Measurements from ENCODE around the gene RAET1L. TPM values are rescaled to one million over a fixed set of nuclear protein-coding genes. Genes with fewer than 3 reads are reported as not detected.
"Not testable (repeated sequence)": the region's sequence is repeated elsewhere in the genome, so short reads cannot be mapped to it uniquely, and the experiment has no call there.

Gene RAET1L, protein sequence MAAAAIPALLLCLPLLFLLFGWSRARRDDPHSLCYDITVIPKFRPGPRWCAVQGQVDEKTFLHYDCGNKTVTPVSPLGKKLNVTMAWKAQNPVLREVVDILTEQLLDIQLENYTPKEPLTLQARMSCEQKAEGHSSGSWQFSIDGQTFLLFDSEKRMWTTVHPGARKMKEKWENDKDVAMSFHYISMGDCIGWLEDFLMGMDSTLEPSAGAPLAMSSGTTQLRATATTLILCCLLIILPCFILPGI
- 1 to 10 TPM; 1.2 to 7.1 (median 3.6) TPM for total RNA-seq

DNA sequence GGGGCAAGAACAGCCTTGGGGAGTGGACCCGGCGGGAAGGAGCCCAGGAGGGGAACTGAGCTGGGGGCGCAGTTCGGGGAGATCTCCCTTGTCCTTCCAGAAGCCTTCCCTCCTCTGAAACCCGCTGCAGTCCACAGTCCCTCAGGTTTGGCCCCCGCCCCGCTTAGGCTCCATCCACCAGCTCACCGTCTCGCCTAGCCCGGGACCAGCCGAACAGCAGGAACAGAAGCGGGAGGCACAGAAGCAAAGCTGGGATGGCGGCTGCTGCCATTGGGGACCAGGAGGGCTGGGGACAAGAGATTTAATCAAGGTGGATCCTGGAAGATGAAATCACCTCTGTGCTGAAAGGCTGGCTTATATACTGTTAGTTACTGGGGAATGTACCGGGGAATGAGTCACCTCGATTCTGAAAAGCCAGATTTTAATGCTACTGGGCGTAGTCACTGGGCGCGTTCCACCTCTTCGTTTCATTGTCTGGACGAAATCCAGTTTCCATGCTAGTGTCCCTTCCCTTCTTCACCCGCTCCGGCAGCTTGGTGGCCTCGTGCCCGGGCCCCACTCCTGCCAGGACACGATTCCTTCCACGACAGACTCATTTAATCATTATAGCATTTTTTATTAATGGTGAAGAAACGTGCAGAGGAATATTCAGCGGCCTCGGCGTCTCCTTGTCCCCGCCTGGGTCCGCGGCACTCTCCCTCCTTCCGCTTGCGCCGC, at the start of gene RAET1L:
TSS of gene RAET1L (minus strand) at position 332 of the 717 bp plus-strand sequence. CDS start at position 271, 61 bp downstream.
- intact Hi-C loops (cut with DNase I; ENCODE audit: low total_unique reads) = no loop called here
- peak in 1 of 2 donors; percentile 74 for DNase-seq (ENCODE audit: low spot score in 2 of 2)
- TF ChIP-seq POLR2A (IDR thresholded peaks at IDR 0.05) = no peak
- TF ChIP-seq, protein P1, sequence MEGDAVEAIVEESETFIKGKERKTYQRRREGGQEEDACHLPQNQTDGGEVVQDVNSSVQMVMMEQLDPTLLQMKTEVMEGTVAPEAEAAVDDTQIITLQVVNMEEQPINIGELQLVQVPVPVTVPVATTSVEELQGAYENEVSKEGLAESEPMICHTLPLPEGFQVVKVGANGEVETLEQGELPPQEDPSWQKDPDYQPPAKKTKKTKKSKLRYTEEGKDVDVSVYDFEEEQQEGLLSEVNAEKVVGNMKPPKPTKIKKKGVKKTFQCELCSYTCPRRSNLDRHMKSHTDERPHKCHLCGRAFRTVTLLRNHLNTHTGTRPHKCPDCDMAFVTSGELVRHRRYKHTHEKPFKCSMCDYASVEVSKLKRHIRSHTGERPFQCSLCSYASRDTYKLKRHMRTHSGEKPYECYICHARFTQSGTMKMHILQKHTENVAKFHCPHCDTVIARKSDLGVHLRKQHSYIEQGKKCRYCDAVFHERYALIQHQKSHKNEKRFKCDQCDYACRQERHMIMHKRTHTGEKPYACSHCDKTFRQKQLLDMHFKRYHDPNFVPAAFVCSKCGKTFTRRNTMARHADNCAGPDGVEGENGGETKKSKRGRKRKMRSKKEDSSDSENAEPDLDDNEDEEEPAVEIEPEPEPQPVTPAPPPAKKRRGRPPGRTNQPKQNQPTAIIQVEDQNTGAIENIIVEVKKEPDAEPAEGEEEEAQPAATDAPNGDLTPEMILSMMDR (IDR thresholded peaks at IDR 0.05) = no peak
- no peak within 1 kb of the TSS for H3K4me3 ChIP-seq (ENCODE audit: low read depth, poor library complexity, severe bottlenecking)
- WGBS, 2 donors = 2 to 8% methylated on average over 36 of the region's 36 CpGs

DNA sequence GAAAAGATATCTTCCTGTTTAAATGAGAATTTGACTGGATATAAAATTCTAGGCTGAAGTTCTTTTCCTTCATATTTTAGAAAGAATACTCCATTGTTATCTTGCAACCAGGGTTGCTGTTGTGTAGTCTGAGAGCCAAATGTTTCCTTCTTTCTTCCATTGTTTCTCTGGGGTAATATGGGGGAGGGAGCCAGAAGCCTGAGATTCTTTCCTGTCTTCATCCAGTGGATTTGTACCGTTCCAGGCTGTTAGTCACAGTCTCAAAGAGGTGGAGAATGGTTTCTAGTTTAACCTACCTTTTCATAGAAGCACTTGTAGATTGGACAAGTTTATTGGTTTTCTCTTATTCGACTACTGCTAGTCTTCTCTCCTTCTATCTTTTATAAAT, 49.7 kb upstream of the RAET1L start:
- intact Hi-C loops (cut with DNase I; ENCODE audit: low total_unique reads) = loop anchor here (10.0 kb wide), 1 partner anchor 740 kb away; no protein-coding TSS in a partner anchor
- no peak for TF ChIP-seq POLR2A (IDR thresholded peaks at IDR 0.05)
- TF ChIP-seq, protein P1 (IDR thresholded peaks at IDR 0.05) = no peak
- no peak overlapping the region for H3K4me3 ChIP-seq (ENCODE audit: low read depth, poor library complexity, severe bottlenecking)
- WGBS, 2 donors = 70 to 71% methylated on average over 2 of the region's 2 CpGs
- DNase-seq (ENCODE audit: low spot score in 2 of 2) = no peak

DNA sequence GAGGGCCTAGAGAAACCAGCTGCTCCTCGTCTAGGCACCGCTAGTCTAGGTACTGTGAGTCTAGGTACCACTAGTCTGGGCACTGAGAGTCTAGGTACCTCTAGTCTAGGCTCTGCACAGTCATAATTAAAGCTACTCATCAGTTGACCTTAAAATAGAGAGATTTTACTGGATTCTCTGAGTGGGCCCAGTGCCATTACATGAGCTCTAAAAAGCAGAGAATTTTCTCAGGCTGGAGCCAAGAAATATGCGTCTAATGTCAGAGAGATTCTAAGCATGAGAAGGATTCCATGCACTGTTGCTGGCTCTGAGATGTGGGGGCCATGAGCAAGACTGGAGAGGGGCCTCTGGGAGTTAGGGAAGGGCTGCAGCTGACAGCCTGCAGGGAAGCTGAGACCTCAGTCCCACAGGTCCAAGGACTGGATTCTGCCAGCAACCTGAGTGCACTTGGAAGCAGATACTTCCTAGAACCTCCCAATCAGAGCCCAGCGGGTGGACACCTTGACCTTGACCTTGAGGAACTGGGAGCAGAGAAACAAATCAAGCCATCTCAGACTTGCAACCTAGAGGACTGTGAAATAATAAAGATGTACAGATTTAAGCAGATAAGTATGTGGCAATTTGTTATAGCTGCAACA, 49.2 kb upstream of the RAET1L start:
- H3K4me3 ChIP-seq (ENCODE audit: low read depth, poor library complexity, severe bottlenecking); DNase-seq (ENCODE audit: low spot score in 2 of 2): not testable (repeated sequence)
- intact Hi-C loops (cut with DNase I; ENCODE audit: low total_unique reads) = loop anchor here (10.0 kb wide), 1 partner anchor 740 kb away; no protein-coding TSS in a partner anchor
- 80 to 90% methylated on average over 4 of the region's 4 CpGs for WGBS, 2 donors

DNA sequence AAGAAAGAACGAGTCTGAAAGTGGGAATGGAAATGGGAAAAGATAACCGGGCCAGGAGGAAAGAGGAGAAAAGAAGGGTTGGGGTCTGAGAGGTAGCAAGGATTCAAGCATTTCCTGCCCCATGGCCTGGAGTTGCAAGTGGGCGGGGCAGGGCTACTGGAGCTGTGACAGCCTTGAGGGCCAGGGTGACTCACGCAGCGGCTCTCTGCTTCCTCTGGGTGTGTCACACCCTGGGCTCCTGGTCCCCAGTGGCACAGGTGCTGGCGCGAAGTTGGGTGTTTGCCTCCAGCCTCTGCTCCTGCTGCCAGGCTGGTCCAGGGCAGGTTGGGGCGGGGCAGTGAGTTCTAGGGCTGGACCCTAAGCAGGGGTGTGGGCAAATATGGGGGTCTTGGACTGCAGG, 46.9 kb upstream of the RAET1L start:
- no peak overlapping the region for H3K4me3 ChIP-seq (ENCODE audit: low read depth, poor library complexity, severe bottlenecking)
- WGBS, 2 donors = 34 to 39% methylated on average over 8 of the region's 8 CpGs
- intact Hi-C loops (cut with DNase I; ENCODE audit: low total_unique reads) = loop anchor here (10.0 kb wide), 1 partner anchor 743 kb away; no protein-coding TSS in a partner anchor
- peak; percentile 53 to 91 for DNase-seq (ENCODE audit: low spot score in 2 of 2)
- TF ChIP-seq, protein P1 (IDR thresholded peaks at IDR 0.05) = no peak
- no peak for TF ChIP-seq POLR2A (IDR thresholded peaks at IDR 0.05)

DNA sequence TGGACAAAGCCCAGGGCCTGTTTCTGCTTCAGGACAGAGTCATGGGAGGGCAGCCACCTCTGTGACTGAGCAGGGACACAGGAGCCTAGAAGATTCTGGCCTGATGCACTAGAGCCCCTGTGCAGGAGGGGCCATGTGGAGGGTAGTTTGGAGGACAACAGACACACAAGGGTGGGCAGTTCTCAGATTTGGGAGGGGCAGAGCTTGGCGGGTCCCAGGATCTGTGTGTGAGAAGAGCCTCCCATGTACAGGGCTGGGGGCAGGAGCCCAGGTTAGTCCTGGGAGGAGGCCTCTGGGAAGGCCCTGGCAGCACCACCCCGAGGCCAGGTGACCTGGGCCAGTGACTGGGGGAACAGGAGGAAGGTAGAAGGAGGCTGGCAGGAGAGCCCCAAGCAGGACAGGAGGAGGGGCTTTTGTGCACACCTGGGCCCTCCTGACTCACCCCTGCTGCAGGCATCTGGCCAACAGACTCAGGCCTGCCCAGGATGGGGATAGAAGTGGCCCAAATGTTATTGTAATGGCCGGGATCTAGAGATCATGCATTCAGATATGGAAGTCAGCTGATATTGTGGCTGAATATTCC, 45.0 kb upstream of the RAET1L start:
- intact Hi-C loops (cut with DNase I; ENCODE audit: low total_unique reads) = loop anchor here (10.0 kb wide), 1 partner anchor 744 kb away; no protein-coding TSS in a partner anchor
- TF ChIP-seq, protein P1 (IDR thresholded peaks at IDR 0.05) = no peak
- no peak for TF ChIP-seq POLR2A (IDR thresholded peaks at IDR 0.05)
- no peak overlapping the region for H3K4me3 ChIP-seq (ENCODE audit: low read depth, poor library complexity, severe bottlenecking)
- 77 to 87% methylated on average over 3 of the region's 3 CpGs for WGBS, 2 donors
- DNase-seq (ENCODE audit: low spot score in 2 of 2) = no peak

All from lower leg skin (tissue), 4 donors.